ENCODE data around the gene SMIM28.
"Not testable (repeated sequence)": the region's sequence is repeated elsewhere in the genome, so short reads cannot be mapped to it uniquely, and the experiment has no call there.

Gene SMIM28

GRCh38 chr6:138377844-138378243, at the start of gene SMIM28:
TSS of gene SMIM28 (plus strand) at chr6:138377905. CDS start at chr6:138378073, 168 bp downstream.
- ATAC-seq, result no peak

GRCh38 chr6:138328210-138328609, 49.5 kb upstream of the SMIM28 start:
- no peak for ATAC-seq

GRCh38 chr6:138330763-138331162, 46.9 kb upstream of the SMIM28 start:
- ATAC-seq, result no peak

- no peak for ATAC-seq
These were observed 46.3 kb upstream of the SMIM28 start for GRCh38 chr6:138331444-138331843.

- no peak for ATAC-seq
These were observed 45.7 kb upstream of the SMIM28 start for GRCh38 chr6:138331984-138332383.

- no peak for ATAC-seq
These were observed 43.7 kb upstream of the SMIM28 start for GRCh38 chr6:138334000-138334399.

- no peak for ATAC-seq
These were observed 42.7 kb upstream of the SMIM28 start for GRCh38 chr6:138334963-138335362.

GRCh38 chr6:138336221-138336620, 41.5 kb upstream of the SMIM28 start:
- ATAC-seq, result no peak

- no peak for ATAC-seq
These were observed 40.6 kb upstream of the SMIM28 start for GRCh38 chr6:138337076-138337475.

- ATAC-seq, result no peak
These were observed 38.7 kb upstream of the SMIM28 start for GRCh38 chr6:138339024-138339423.

- ATAC-seq, result no peak
These were observed 36.5 kb upstream of the SMIM28 start for GRCh38 chr6:138341176-138341575.

- ATAC-seq, result no peak
These were observed 34.6 kb upstream of the SMIM28 start for GRCh38 chr6:138343112-138343511.

GRCh38 chr6:138345565-138346285, 32.0 kb upstream of the SMIM28 start:
- no peak for ATAC-seq

GRCh38 chr6:138346302-138347195, 31.2 kb upstream of the SMIM28 start:
- no peak for ATAC-seq

- ATAC-seq, result no peak
These were observed 29.8 kb upstream of the SMIM28 start for GRCh38 chr6:138347864-138348263.

- ATAC-seq, result no peak
These were observed 27.8 kb upstream of the SMIM28 start for GRCh38 chr6:138349891-138350290.

- no peak for ATAC-seq
These were observed 19.8 kb upstream of the SMIM28 start for GRCh38 chr6:138357928-138358327.

GRCh38 chr6:138368684-138369083, 9.0 kb upstream of the SMIM28 start:
- not testable (repeated sequence) for ATAC-seq

- ATAC-seq, result no peak
These were observed 6.9 kb upstream of the SMIM28 start for GRCh38 chr6:138370631-138371451.

GRCh38 chr6:138371452-138371711, 6.3 kb upstream of the SMIM28 start:
- ATAC-seq, result no peak

GRCh38 chr6:138371720-138372119, 6.0 kb upstream of the SMIM28 start:
- ATAC-seq, result no peak

- ATAC-seq, result peak; percentile 35 to 45
These were observed 4.8 kb upstream of the SMIM28 start for GRCh38 chr6:138372711-138373463.

- no peak for ATAC-seq
These were observed 3.5 kb upstream of the SMIM28 start for GRCh38 chr6:138374230-138374629.
